ENCODE data around the gene OPTC.
"Not testable (repeated sequence)": the region's sequence is repeated elsewhere in the genome, so short reads cannot be mapped to it uniquely, and the experiment has no call there.

OPTC gene

GRCh38 chr1:203493901-203494300, at the start of gene OPTC:
Gene OPTC (plus strand): TSS chr1:203494153. CDS start chr1:203496006, 1,853 bp downstream.
- H3K9me3 ChIP-seq (ENCODE audit: control insufficient read depth, insufficient read depth, low read length): no peaks in the 10 kb centered on the region
- H3K4me1 ChIP-seq (ENCODE audit: insufficient read depth, low read length): no peaks in the 10 kb centered on the region; the same call in 1 of the 2 replicates
- H3K9ac ChIP-seq (ENCODE audit: low read depth, low read length): no peak within 1 kb of the TSS
- no peaks in the 10 kb centered on the region for H3K36me3 ChIP-seq (ENCODE audit: insufficient read depth, low read length)

GRCh38 chr1:203444171-203444576, 49.8 kb upstream of the OPTC start:
- Histone ChIP-seq H3K4me1 (ENCODE audit: insufficient read depth, low read length) (peaks cover 6% of the 10 kb centered on the region), H3K36me3 (ENCODE audit: insufficient read depth, low read length) (no peaks in the 10 kb centered on the region; the same call in 1 of the 2 replicates), H3K9me3 (ENCODE audit: control insufficient read depth, insufficient read depth, low read length) (peaks cover 8% of the 10 kb centered on the region; the same call in 1 of the 2 replicates), H3K9ac (ENCODE audit: low read depth, low read length) (no peak overlapping the region)

DNA sequence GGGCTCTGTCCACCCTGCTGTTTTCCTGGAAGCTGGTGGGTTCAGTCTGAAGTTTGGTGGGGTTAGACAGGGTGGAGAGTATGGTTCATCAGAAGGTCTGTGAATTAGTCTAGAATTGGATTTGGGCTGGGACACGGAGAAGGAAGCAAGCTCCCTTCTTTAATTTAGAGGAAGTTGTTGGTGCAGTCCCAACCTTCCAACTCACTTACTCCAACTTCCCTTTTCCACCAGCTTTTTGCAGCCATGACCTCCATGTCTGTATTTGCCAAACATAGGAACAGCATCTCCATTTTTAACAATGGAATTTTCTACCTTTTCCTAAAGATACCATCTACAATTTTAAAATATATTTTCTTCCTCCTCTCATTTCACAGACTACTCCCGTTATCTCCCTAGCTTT, 46.8 kb upstream of the OPTC start:
- Histone ChIP-seq H3K9me3 (ENCODE audit: control insufficient read depth, insufficient read depth, low read length) (peaks cover 8% of the 10 kb centered on the region; the same call in 1 of the 2 replicates), H3K36me3 (ENCODE audit: insufficient read depth, low read length) (no peaks in the 10 kb centered on the region; the same call in 1 of the 2 replicates), H3K4me1 (ENCODE audit: insufficient read depth, low read length) (peaks cover 12% of the 10 kb centered on the region), H3K9ac (ENCODE audit: low read depth, low read length) (no peak overlapping the region)

DNA sequence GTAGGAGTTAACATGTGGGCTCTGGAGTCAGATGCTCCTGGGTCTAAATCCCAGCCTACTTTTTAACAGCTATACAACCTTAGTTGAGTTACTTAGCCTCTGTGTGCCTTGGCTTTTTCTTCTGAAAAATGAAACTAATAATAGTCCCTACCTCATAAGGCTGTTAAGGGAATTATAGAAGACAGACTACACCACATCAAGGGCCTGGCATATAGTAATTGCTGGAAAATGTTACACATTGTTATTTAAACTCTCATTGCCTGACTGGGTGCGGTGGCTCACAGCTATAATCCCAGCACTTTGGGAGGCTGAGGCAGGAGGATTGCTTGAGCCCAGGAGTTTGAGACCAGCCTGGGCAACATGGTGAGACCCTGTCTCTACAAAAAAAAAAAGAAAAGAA, 46.4 kb upstream of the OPTC start:
- peaks cover 12% of the 10 kb centered on the region for H3K4me1 ChIP-seq (ENCODE audit: insufficient read depth, low read length)
- not testable (repeated sequence) for H3K9ac ChIP-seq (ENCODE audit: low read depth, low read length); H3K9me3 ChIP-seq (ENCODE audit: control insufficient read depth, insufficient read depth, low read length); H3K36me3 ChIP-seq (ENCODE audit: insufficient read depth, low read length)

DNA sequence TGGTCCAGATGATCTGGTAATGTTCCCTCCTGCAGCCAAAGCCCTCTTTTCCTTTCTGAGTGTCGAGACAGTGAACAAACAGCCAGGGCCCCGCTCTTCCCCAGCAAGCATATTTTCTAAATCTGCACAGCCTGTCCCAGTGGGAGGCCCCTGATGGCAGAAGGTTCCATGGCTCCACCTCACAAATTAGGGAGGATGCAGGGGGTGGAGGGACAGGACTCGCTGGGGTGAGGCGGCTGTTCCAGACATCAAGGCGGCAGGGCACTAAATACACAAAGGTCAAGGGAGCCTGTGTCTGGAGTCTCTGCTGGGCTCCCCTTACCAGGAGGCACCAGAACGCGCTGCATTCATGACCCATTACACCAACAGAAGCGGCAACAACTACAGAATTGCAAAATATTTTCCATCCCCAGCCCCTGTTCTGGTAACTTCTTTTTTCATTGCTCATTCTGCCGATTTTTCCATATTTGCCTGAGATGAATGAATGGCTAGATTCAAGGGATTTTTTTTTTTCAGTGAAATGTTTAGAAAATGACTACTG, 45.4 kb upstream of the OPTC start:
- H3K4me1 ChIP-seq (ENCODE audit: insufficient read depth, low read length): peaks cover 6% of the 10 kb centered on the region
- no peak overlapping the region for H3K9ac ChIP-seq (ENCODE audit: low read depth, low read length)
- peaks cover 8% of the 10 kb centered on the region; the same call in 1 of the 2 replicates for H3K9me3 ChIP-seq (ENCODE audit: control insufficient read depth, insufficient read depth, low read length)
- H3K36me3 ChIP-seq (ENCODE audit: insufficient read depth, low read length): no peaks in the 10 kb centered on the region; the same call in 1 of the 2 replicates

- Histone ChIP-seq H3K36me3 (ENCODE audit: insufficient read depth, low read length) (no peaks in the 10 kb centered on the region; the same call in 1 of the 2 replicates), H3K9me3 (ENCODE audit: control insufficient read depth, insufficient read depth, low read length) (peaks cover 7% of the 10 kb centered on the region; the same call in 1 of the 2 replicates), H3K9ac (ENCODE audit: low read depth, low read length) (no peak overlapping the region), H3K4me1 (ENCODE audit: insufficient read depth, low read length) (peaks cover 6% of the 10 kb centered on the region; the same call in 1 of the 2 replicates)
Measured at GRCh38 chr1:203450001-203450400, 44.0 kb upstream of the OPTC start.

DNA sequence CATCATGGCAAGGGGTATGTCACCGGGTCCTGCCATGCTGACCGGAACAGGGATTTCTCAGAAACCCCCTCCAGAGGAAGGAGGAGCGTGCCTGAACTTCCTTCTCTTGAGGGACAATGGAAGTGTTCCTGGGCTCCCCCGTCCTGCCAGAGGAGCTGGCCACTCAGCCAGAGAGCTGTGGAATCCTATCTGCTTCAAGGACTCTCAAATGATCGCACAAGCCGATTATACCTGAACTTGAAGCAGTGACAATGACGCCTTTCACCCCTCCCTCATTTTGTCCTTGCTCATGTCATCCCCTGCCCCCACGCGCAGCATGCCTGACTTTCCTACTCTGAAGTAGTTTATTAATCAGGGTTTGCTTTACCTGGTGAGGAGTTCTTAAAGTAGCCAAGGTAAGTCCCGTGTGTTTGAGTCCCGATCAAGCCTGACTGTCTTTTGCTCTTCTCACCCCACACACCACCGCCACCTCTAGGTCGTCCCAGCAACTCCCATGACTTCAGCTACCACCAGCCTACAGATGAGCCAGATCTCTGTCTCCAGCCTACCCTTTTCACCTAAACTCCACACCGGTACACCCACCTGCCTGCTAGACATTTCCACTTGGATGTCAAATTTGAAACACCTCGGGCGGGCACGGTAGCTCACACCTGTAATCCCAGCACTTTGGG, 43.3 kb upstream of the OPTC start:
- Histone ChIP-seq H3K9me3 (ENCODE audit: control insufficient read depth, insufficient read depth, low read length) (0 out of 2 replicates have a peak, but pooled peaks cover 1% of the 10 kb centered on the region), H3K9ac (ENCODE audit: low read depth, low read length) (no peak overlapping the region), H3K4me1 (ENCODE audit: insufficient read depth, low read length) (peaks cover 6% of the 10 kb centered on the region; the same call in 1 of the 2 replicates), H3K36me3 (ENCODE audit: insufficient read depth, low read length) (no peaks in the 10 kb centered on the region; the same call in 1 of the 2 replicates)

DNA sequence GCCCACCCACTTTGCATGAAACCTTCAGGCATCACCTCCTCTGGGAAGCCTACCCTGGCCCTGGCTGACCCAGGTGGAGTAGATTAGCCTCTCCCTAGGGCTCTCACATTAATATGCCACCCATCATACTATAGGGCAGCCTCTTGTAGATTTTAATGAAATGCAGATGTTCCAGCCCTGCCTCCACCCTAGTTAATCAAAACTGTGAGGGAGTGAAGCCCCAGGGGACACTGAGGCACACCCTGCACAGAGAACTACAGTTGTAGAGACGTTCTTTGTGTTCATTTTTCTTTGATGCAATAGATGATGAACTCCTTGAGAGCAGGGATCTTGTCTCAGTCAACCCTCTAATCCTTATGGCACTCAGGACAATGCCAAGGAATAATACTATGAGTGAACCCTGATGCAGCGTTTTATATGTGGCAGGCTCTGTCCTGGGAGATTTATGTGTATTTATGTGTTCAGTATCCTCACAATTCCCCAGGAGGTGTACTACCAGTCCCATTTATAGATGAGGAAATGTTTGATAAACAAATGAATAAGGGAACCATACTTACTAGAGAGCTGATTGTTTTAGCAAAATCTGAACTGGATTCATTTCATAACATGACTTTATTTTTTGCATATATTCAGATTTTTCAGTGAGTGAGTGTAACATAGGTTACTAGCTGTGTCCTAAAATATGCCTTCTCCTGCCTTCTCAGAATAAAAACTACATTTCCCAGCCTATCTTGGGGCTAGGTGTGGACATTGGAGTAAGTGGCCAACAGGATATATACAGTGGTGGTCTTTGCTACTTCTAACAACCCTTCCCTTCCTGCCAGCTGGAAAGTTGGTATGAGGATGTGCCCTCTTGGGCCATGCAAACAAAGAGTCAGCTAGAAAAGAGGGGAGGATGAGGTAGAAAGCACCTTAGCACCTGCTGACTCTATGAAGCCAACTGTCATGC, 41.8 kb upstream of the OPTC start:
- no peaks in the 10 kb centered on the region for H3K36me3 ChIP-seq (ENCODE audit: insufficient read depth, low read length)
- peaks cover 6% of the 10 kb centered on the region; the same call in 1 of the 2 replicates for H3K4me1 ChIP-seq (ENCODE audit: insufficient read depth, low read length)
- no peaks in the 10 kb centered on the region for H3K9me3 ChIP-seq (ENCODE audit: control insufficient read depth, insufficient read depth, low read length)
- H3K9ac ChIP-seq (ENCODE audit: low read depth, low read length): no peak overlapping the region

DNA sequence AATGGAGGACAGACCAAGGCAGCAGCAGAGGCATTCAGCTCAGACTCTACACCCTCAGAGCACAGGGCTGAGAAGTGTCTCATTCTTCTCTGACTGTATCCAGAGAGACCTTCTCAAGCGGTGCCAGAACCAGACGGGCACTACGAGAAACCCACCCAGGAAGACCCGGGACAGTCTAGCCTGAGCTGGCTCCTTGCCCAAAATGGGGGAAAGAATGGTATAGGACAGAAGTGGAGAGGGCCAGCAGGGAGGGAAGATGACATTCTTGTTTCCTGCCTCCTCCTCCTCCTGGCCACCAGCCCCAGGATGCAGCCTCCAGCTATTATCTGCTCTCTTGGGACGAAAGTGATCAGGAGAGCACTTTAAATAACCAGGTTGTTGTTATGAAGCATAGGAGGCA, 40.9 kb upstream of the OPTC start:
- Histone ChIP-seq H3K36me3 (ENCODE audit: insufficient read depth, low read length) (no peaks in the 10 kb centered on the region), H3K9ac (ENCODE audit: low read depth, low read length) (no peak overlapping the region), H3K9me3 (ENCODE audit: control insufficient read depth, insufficient read depth, low read length) (no peaks in the 10 kb centered on the region), H3K4me1 (ENCODE audit: insufficient read depth, low read length) (peaks cover 6% of the 10 kb centered on the region; the same call in 1 of the 2 replicates)

- Histone ChIP-seq H3K9me3 (ENCODE audit: control insufficient read depth, insufficient read depth, low read length) (no peaks in the 10 kb centered on the region), H3K4me1 (ENCODE audit: insufficient read depth, low read length) (peaks cover 6% of the 10 kb centered on the region; the same call in 1 of the 2 replicates), H3K9ac (ENCODE audit: low read depth, low read length) (no peak overlapping the region), H3K36me3 (ENCODE audit: insufficient read depth, low read length) (no peaks in the 10 kb centered on the region)
Measured at GRCh38 chr1:203453616-203454015, 40.3 kb upstream of the OPTC start.

DNA sequence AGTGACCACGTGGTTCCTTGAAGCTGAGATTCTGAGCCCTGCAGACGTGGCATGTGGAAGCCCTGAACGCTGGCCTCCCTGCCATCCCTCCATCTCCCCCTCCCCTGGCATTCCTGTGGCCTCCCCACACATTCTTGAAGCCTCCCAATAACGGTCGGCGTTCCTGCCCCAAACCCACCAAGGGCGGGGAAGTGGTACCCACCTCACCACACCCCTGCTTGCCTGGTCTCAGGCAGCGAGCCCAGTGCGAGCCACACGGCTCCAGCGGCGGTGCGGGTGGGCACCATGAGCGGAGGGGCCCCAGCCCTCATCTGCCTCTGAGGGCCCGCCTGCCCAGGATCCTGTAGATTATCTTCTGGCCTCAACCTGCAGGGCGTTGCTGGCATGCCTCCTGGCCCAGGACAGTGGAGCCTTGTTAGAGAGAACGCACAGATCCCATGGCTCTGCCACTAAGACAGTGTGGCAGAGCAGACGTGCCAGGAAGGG, 38.9 kb upstream of the OPTC start:
- H3K4me1 ChIP-seq (ENCODE audit: insufficient read depth, low read length): peaks cover 5% of the 10 kb centered on the region; the same call in 1 of the 2 replicates
- no peaks in the 10 kb centered on the region for H3K36me3 ChIP-seq (ENCODE audit: insufficient read depth, low read length)
- no peak overlapping the region for H3K9ac ChIP-seq (ENCODE audit: low read depth, low read length)
- no peaks in the 10 kb centered on the region for H3K9me3 ChIP-seq (ENCODE audit: control insufficient read depth, insufficient read depth, low read length)

DNA sequence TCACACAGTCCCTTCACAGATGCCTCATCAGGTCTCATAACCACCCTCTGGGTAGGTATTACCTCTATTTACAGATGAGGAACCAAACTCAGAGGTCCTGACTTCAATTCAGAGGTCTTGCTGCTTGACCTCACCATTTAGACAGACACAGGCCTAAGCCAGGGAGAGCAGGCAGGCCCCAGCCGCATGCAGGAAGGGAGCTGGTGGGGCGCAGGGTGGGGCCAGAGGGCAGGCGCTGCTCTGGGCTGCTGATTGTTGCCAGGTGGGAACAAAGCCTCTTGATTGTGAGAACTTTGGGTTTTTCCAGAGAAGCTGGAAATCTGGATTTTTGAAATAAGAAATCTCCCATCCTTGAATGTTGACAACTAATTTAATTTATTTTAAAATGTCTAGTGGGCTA, 38.2 kb upstream of the OPTC start:
- H3K9me3 ChIP-seq (ENCODE audit: control insufficient read depth, insufficient read depth, low read length): no peaks in the 10 kb centered on the region
- no peak overlapping the region for H3K9ac ChIP-seq (ENCODE audit: low read depth, low read length)
- H3K36me3 ChIP-seq (ENCODE audit: insufficient read depth, low read length): no peaks in the 10 kb centered on the region
- H3K4me1 ChIP-seq (ENCODE audit: insufficient read depth, low read length): no peaks in the 10 kb centered on the region; the same call in 1 of the 2 replicates

- Histone ChIP-seq H3K4me1 (ENCODE audit: insufficient read depth, low read length) (no peaks in the 10 kb centered on the region; the same call in 1 of the 2 replicates), H3K9me3 (ENCODE audit: control insufficient read depth, insufficient read depth, low read length) (no peaks in the 10 kb centered on the region), H3K36me3 (ENCODE audit: insufficient read depth, low read length) (no peaks in the 10 kb centered on the region), H3K9ac (ENCODE audit: low read depth, low read length) (no peak overlapping the region)
Measured at GRCh38 chr1:203456577-203456976, 37.4 kb upstream of the OPTC start.

GRCh38 chr1:203458078-203458477, 35.9 kb upstream of the OPTC start:
- Histone ChIP-seq H3K36me3 (ENCODE audit: insufficient read depth, low read length) (no peaks in the 10 kb centered on the region), H3K9me3 (ENCODE audit: control insufficient read depth, insufficient read depth, low read length) (no peaks in the 10 kb centered on the region), H3K9ac (ENCODE audit: low read depth, low read length) (no peak overlapping the region), H3K4me1 (ENCODE audit: insufficient read depth, low read length) (peaks cover 2% of the 10 kb centered on the region; the same call in 1 of the 2 replicates)
